SK-N-SH (cell line): ENCODE measurements around the gene COPZ1. TPM values are rescaled to one million over a fixed set of nuclear protein-coding genes. Genes with fewer than 3 reads are reported as not detected.

ENCODE experiments used
- CTCF ChIA-PET: fragments of 300-600, 350-600 bp; formaldehyde crosslinking; extraction: SDS; loops from one replicate; lab custom pipeline; 2021; lab: Yijun Ruan, JAX
- POLR2A ChIA-PET: fragments of 350-600 bp; sonication (Branson Sonifier 250); formaldehyde crosslinking; extraction: SDS; loops from one replicate; lab custom pipeline; 2020; ENCODE audit warnings: antibody characterized with exemption, inconsistent platforms; lab: Yijun Ruan, JAX
- DNase-seq: peaks from one replicate; pipeline ENCODE4 v3.0.0; 2012
- H2AFZ ChIP-seq: fragments of 200-600 bp; sonication (generic); 2 replicates; pipeline ENCODE4 v1.8.1; 2016; ENCODE audit warnings: antibody characterized with exemption, mild to moderate bottlenecking, low read depth
- H3F3A ChIP-seq: fragments of 200-600 bp; sonication (generic); replicated peaks from 2 replicates; pipeline ENCODE3; 2016; ENCODE audit warnings: antibody characterized with exemption, mild to moderate bottlenecking; ENCODE audit not compliant: insufficient read depth
- H3K27ac ChIP-seq, 2 experiments: fragments of 200-500 bp in 1 of 2; fragments of 200-600 bp in 1 of 2; sonication (Bioruptor generic) in 1 of 2; sonication (generic), shearing (Covaris generic) in 1 of 2; 2 replicates each; pipeline versions ENCODE4 v1.5.1 to v1.6.1; 2014 to 2016; ENCODE audit warnings: low read depth in 2 of 2, inconsistent platforms in 1 of 2, low read length in 1 of 2, mild to moderate bottlenecking in 1 of 2, mixed read lengths in 1 of 2
- H3K27me3 ChIP-seq: fragments of 200-600 bp; sonication (generic), shearing (Covaris generic); 2 replicates; pipeline ENCODE4 v1.6.1; 2016; ENCODE audit warnings: mixed run types; ENCODE audit not compliant: insufficient read depth
- H3K36me3 ChIP-seq, 2 experiments: fragments of 200-500 bp in 1 of 2; fragments of 200-600 bp in 1 of 2; sonication (Bioruptor generic) in 1 of 2; sonication (generic) in 1 of 2; replicated peaks in 1 of 2; 2 replicates each; pipeline versions ENCODE3 to v1.5.1; 2014 to 2016; ENCODE audit warnings: low read length in 1 of 2, mild to moderate bottlenecking in 1 of 2; ENCODE audit not compliant: insufficient read depth in 2 of 2, control insufficient read depth in 1 of 2
- H3K4me1 ChIP-seq, 2 experiments: fragments of 200-500 bp in 1 of 2; fragments of 200-600 bp in 1 of 2; sonication (Bioruptor generic) in 1 of 2; sonication (generic), shearing (Covaris generic) in 1 of 2; 2 replicates each; pipeline versions ENCODE4 v1.5.1 to v1.6.1; 2014 to 2016; ENCODE audit warnings: low read depth in 1 of 2, low read length in 1 of 2, mixed run types in 1 of 2; ENCODE audit not compliant: insufficient read depth in 2 of 2, control insufficient read depth in 1 of 2
- H3K4me2 ChIP-seq: fragments of 200-600 bp; sonication (generic), shearing (Covaris generic); 2 replicates; pipeline ENCODE4 v1.6.1; 2017; ENCODE audit warnings: mixed run types
- H3K4me3 ChIP-seq, 2 experiments: fragments of 200-500 bp in 1 of 2; fragments of 200-600 bp in 1 of 2; sonication (Bioruptor generic) in 1 of 2; sonication (generic), shearing (Covaris generic) in 1 of 2; 2 replicates each; pipeline versions ENCODE4 v1.5.1 to v1.8.1; 2014 to 2016; ENCODE audit warnings: low read depth in 2 of 2, inconsistent platforms in 1 of 2, low read length in 1 of 2, mild to moderate bottlenecking in 1 of 2, mixed read lengths in 1 of 2, moderate library complexity in 1 of 2
- H3K79me2 ChIP-seq: fragments of 200-600 bp; sonication (generic); 2 replicates; pipeline ENCODE4 v1.8.1; 2017; ENCODE audit warnings: mild to moderate bottlenecking; ENCODE audit not compliant: insufficient read depth
- H3K9ac ChIP-seq: fragments of 200-600 bp; sonication (generic); 2 replicates; pipeline ENCODE4 v1.6.1; 2017; ENCODE audit warnings: mixed run types
- H3K9me2 ChIP-seq: fragments of 200-600 bp; sonication (generic); 2 replicates; pipeline ENCODE4 v1.6.1; 2017; ENCODE audit warnings: mixed run types
- H3K9me3 ChIP-seq: fragments of 200-600 bp; sonication (generic); 2 replicates; pipeline ENCODE4 v1.6.1; 2017; ENCODE audit warnings: mixed run types, mild to moderate bottlenecking, moderate library complexity
- H4K20me1 ChIP-seq: fragments of 200-600 bp; sonication (generic); 2 replicates; pipeline ENCODE4 v1.6.1; 2017; ENCODE audit warnings: mild to moderate bottlenecking, mixed run types; ENCODE audit not compliant: insufficient read depth
- CHD2 ChIP-seq: fragments of 150-350 bp; IDR thresholded peaks from 2 replicates; pipeline ENCODE4 v1.6.1; 2018; ENCODE audit warnings: low read length; ENCODE audit not compliant: partially characterized antibody
- CTCF ChIP-seq: fragments of 200-600 bp; sonication (generic); IDR thresholded peaks from 2 replicates; pipeline ENCODE4 v1.6.1; 2017; ENCODE audit warnings: antibody characterized with exemption, mild to moderate bottlenecking, moderate library complexity
- ELF1 ChIP-seq: IDR thresholded peaks from 2 replicates; pipeline ENCODE4 v1.4.0; 2012
- EP300 ChIP-seq, 2 experiments: IDR thresholded peaks; 2 replicates each; pipeline versions ENCODE4 v1.4.0 to v1.6.1; 2012; ENCODE audit warnings: borderline replicate concordance in 1 of 2, low read depth in 1 of 2, low read length in 1 of 2
- EZH2phosphoT487 ChIP-seq: fragments of 200-600 bp; sonication (generic); IDR thresholded peaks from 2 replicates; pipeline ENCODE4 v1.6.1; 2017; ENCODE audit warnings: low read depth, mixed run types, mild to moderate bottlenecking, antibody characterized with exemption, moderate library complexity, borderline replicate concordance
- FOXJ3 ChIP-seq: sonication (generic); formaldehyde crosslinking; IDR thresholded peaks from 2 replicates; pipeline ENCODE4 v1.5.1; 2020; ENCODE audit warnings: mild to moderate bottlenecking, missing genetic modification reagents
- GATA2 ChIP-seq: sonication (generic); formaldehyde crosslinking; IDR thresholded peaks from 2 replicates; pipeline ENCODE4 v1.5.0; 2020; ENCODE audit warnings: mild to moderate bottlenecking, missing genetic modification reagents
- MEF2A ChIP-seq: IDR thresholded peaks from 2 replicates; pipeline ENCODE4 v1.4.0; 2012; ENCODE audit warnings: low read depth, borderline replicate concordance
- NFIC ChIP-seq: IDR thresholded peaks from 2 replicates; pipeline ENCODE4 v1.4.0; 2012; ENCODE audit warnings: borderline replicate concordance
- NRF1 ChIP-seq: IDR thresholded peaks from 2 replicates; pipeline ENCODE4 v1.6.1; 2012; ENCODE audit warnings: low read depth, mild to moderate bottlenecking, low read length
- PBX3 ChIP-seq: IDR thresholded peaks from 2 replicates; pipeline ENCODE4; 2012
- RAD21 ChIP-seq: IDR thresholded peaks from 2 replicates; pipeline ENCODE4 v1.6.1; 2012; ENCODE audit warnings: mild to moderate bottlenecking, low read length
- RCOR1 ChIP-seq: fragments of 150-350 bp; IDR thresholded peaks from 2 replicates; pipeline ENCODE4 v1.6.1; 2017; ENCODE audit warnings: antibody characterized with exemption, low read length
- REST ChIP-seq: IDR thresholded peaks from 2 replicates; pipeline ENCODE4 v1.6.1; 2012; ENCODE audit warnings: mild to moderate bottlenecking, low read depth, low read length, moderate library complexity
- RFX5 ChIP-seq: IDR thresholded peaks from 2 replicates; pipeline ENCODE4 v1.6.1; 2012; ENCODE audit warnings: mild to moderate bottlenecking, improper control_type of control experiment, low read length
- SIN3A ChIP-seq: IDR thresholded peaks from 2 replicates; pipeline ENCODE4 v1.6.1; 2012; ENCODE audit warnings: low read depth, mild to moderate bottlenecking, low read length, moderate library complexity, borderline replicate concordance
- SMC3 ChIP-seq: IDR thresholded peaks from 2 replicates; pipeline ENCODE4 v1.6.1; 2012; ENCODE audit warnings: low read depth, low read length, improper control_type of control experiment
- TCF12 ChIP-seq: IDR thresholded peaks from 2 replicates; pipeline ENCODE4 v1.4.0; 2012
- USF1 ChIP-seq: IDR thresholded peaks from 2 replicates; pipeline ENCODE4 v1.4.0; 2012; ENCODE audit warnings: low read depth, borderline replicate concordance
- USF2 ChIP-seq: fragments of 150-350 bp; IDR thresholded peaks from 2 replicates; pipeline ENCODE4 v1.6.1; 2017; ENCODE audit warnings: antibody characterized with exemption, low read length, low read depth, borderline replicate concordance
- ZBTB33 ChIP-seq: IDR thresholded peaks from 2 replicates; pipeline ENCODE4 v1.4.0; 2012; ENCODE audit warnings: low read depth, borderline replicate concordance
- WGBS: methylation state at CpG from one replicate; pipeline ENCODE4 v1.1.6; 2017; ENCODE audit warnings: low lambda C conversion rate; 5-methylcytosine and 5-hydroxymethylcytosine counted together
- polyA plus RNA-seq, 3 experiments: library from polyadenylated mRNA; depleted of rRNA; stranded (reverse); fragments of >200 nt; gene quantifications; 2 replicates each; pipeline ENCODE4 v1.2.3, GENCODE V29; 2012

The COPZ1 gene
- polyA plus RNA-seq, 1 of the 3 experiments (the other 2 are of a cell fraction): 111 TPM

GRCh38 chr12:54371328-54372112 lies 46.6 kb downstream of the COPZ1 start:
- 52% methylated on average over 4 of the region's 5 CpGs for WGBS
- ChIA-PET CTCF (interaction anchor here (0.8 to 3.3 kb wide), 24 partner anchors 8 to 372 kb away, joined by 3 to 69 read pairs (median 8); partner anchors contain the start of genes CBX5, HNRNPA1, HOXC8 and HOXC9), POLR2A (interaction anchor here (1.0 to 1.7 kb wide), 3 partner anchors 8 to 91 kb away, joined by 3 to 6 read pairs (median 4); partner anchors contain the start of genes CBX5 and HNRNPA1)
- H3K79me2 ChIP-seq: no peaks in the 10 kb centered on the region
- no peak overlapping the region for H3K4me3 ChIP-seq
- no peaks in the 10 kb centered on the region for H3K9me3 ChIP-seq
- peaks cover 11 to 41% of the 10 kb centered on the region in 2 experiments; a peak in 2 of 4 replicates for H3K4me1 ChIP-seq
- H3K9me2 ChIP-seq: no peaks in the 10 kb centered on the region
- peaks cover 5% of the 10 kb centered on the region for H3F3A ChIP-seq
- no peaks in the 10 kb centered on the region for H3K36me3 ChIP-seq
- no peaks in the 10 kb centered on the region for H3K27me3 ChIP-seq
- H2AFZ ChIP-seq: no peak overlapping the region
- H3K27ac ChIP-seq: peak overlapping the region; percentile 29 to 62; a peak in 3 of 4 replicates
- H4K20me1 ChIP-seq: no peaks in the 10 kb centered on the region
- H3K4me2 ChIP-seq: no peak overlapping the region
- peak; percentile 91 for DNase-seq
- no peak overlapping the region for H3K9ac ChIP-seq
- peak in 1 of 2 experiments; percentile 54; a peak in 1 of 4 replicates for TF ChIP-seq EP300 (IDR thresholded peaks at IDR 0.05; ENCODE audit: borderline replicate concordance in 1 of 2, low read depth in 1 of 2, low read length in 1 of 2)
- TF ChIP-seq TCF12: no peak
- peak; percentile 74 for TF ChIP-seq NFIC
- 0 out of 2 replicates have a peak, but pooled peaks have one; percentile 13 for TF ChIP-seq GATA2 (CRISPR knock-in tag)
- no peak for TF ChIP-seq SIN3A
- TF ChIP-seq PBX3: no peak
- TF ChIP-seq USF2: no peak
- TF ChIP-seq EZH2phosphoT487: no peak
- no peak for TF ChIP-seq REST
- TF ChIP-seq MEF2A: no peak
- no peak for TF ChIP-seq CHD2
- TF ChIP-seq FOXJ3 (CRISPR knock-in tag): peak; percentile 85
- TF ChIP-seq ELF1: no peak
- no peak for TF ChIP-seq RAD21
- TF ChIP-seq SMC3: no peak
- no peak for TF ChIP-seq USF1
- peak; percentile 39 for TF ChIP-seq RCOR1
- TF ChIP-seq CTCF: no peak
- no peak for TF ChIP-seq ZBTB33
- no peak for TF ChIP-seq NRF1
- no peak for TF ChIP-seq RFX5
